Ovary (tissue), 3 donors: ENCODE results near the gene SH3RF3.

Experiments
- CTCF ChIP-seq, 3 donors: fragments of 450-650 bp in 2 of 3; fragments of 200-600 bp in 1 of 3; IDR thresholded peaks; one replicate each; pipeline versions ENCODE4 v1.5.1 to v1.8.0; 2016 to 2022; ENCODE audit warnings: antibody characterized with exemption in 3 of 3, mild to moderate bottlenecking in 1 of 3
- EP300 ChIP-seq: sonication (generic); formaldehyde crosslinking; IDR thresholded peaks from one replicate; pipeline ENCODE4 v1.6.1; 2017; ENCODE audit warnings: antibody characterized with exemption
- POLR2A ChIP-seq: fragments of 450-650 bp; IDR thresholded peaks from one replicate; pipeline ENCODE4 v1.6.1; 2017; ENCODE audit warnings: antibody characterized with exemption, mild to moderate bottlenecking, moderate library complexity
- donor health status: DM: no; HTN: no; CAD: no.

GRCh38 chr2:109203246-109204011, 74.4 kb downstream of the SH3RF3 start:
- no peak for TF ChIP-seq POLR2A
- no peak for TF ChIP-seq CTCF (IDR thresholded peaks at IDR 0.05)
- TF ChIP-seq EP300: no peak
